DOHH2 (cell line): ENCODE data around the gene ZNF182.
"Not testable (repeated sequence)": the region's sequence is repeated elsewhere in the genome, so short reads cannot be mapped to it uniquely, and the experiment has no call there.

Source experiments
- H3F3A ChIP-seq: fragments of 200-600 bp; sonication (generic), shearing (Covaris generic); 2 replicates; pipeline ENCODE4 v1.6.0; 2016; ENCODE audit warnings: antibody characterized with exemption, mild to moderate bottlenecking; ENCODE audit not compliant: control insufficient read depth, insufficient read depth
- H3K27ac ChIP-seq: fragments of 200-600 bp; sonication (generic); 2 replicates; pipeline ENCODE4 v1.5.1; 2014; ENCODE audit warnings: low read depth, mild to moderate bottlenecking, low read length, moderate library complexity
- H3K27me3 ChIP-seq: fragments of 200-600 bp; sonication (generic); 2 replicates; pipeline ENCODE4 v1.6.1; 2014; ENCODE audit warnings: mild to moderate bottlenecking, low read length, mixed read lengths; ENCODE audit not compliant: control insufficient read depth
- H3K36me3 ChIP-seq: fragments of 200-600 bp; sonication (generic); 2 replicates; pipeline ENCODE4 v1.6.1; 2014; ENCODE audit warnings: mild to moderate bottlenecking, low read length, moderate library complexity, mixed read lengths; ENCODE audit not compliant: control insufficient read depth
- H3K4me1 ChIP-seq: fragments of 200-600 bp; sonication (generic); 2 replicates; pipeline ENCODE4 v1.6.1; 2014; ENCODE audit warnings: mild to moderate bottlenecking, low read length, mixed read lengths; ENCODE audit not compliant: control insufficient read depth
- H3K4me2 ChIP-seq: fragments of 200-600 bp; sonication (generic); 2 replicates; pipeline ENCODE4 v1.6.0; 2014; ENCODE audit warnings: mild to moderate bottlenecking, low read length, moderate library complexity
- H3K4me3 ChIP-seq: fragments of 200-600 bp; sonication (generic); 2 replicates; pipeline ENCODE4 v1.5.1; 2014; ENCODE audit warnings: mild to moderate bottlenecking, low read length, mixed read lengths
- H3K79me2 ChIP-seq: fragments of 200-600 bp; sonication (generic); 2 replicates; pipeline ENCODE4 v1.6.1; 2014; ENCODE audit warnings: mild to moderate bottlenecking, low read length, mixed read lengths; ENCODE audit not compliant: control insufficient read depth
- H3K9me2 ChIP-seq: fragments of 200-600 bp; sonication (generic); replicated peaks from 2 replicates; pipeline ENCODE4 v1.6.1; 2014; ENCODE audit warnings: mild to moderate bottlenecking, low read length, mixed read lengths; ENCODE audit not compliant: control insufficient read depth
- H3K9me3 ChIP-seq: fragments of 200-600 bp; sonication (generic); 2 replicates; pipeline ENCODE4 v1.6.1; 2014; ENCODE audit warnings: antibody characterized with exemption, low read length, mixed read lengths; ENCODE audit not compliant: control insufficient read depth, insufficient read depth
- H4K20me1 ChIP-seq: fragments of 200-600 bp; sonication (generic); 2 replicates; pipeline ENCODE4 v1.6.0; 2014; ENCODE audit warnings: low read depth, mild to moderate bottlenecking, antibody characterized with exemption, low read length, moderate library complexity; ENCODE audit not compliant: control insufficient read depth, insufficient read depth
- EZH2phosphoT487 ChIP-seq: fragments of 200-600 bp; sonication (generic); IDR thresholded peaks from 2 replicates; pipeline ENCODE4 v1.6.1; 2017; ENCODE audit warnings: borderline replicate concordance, mild to moderate bottlenecking, antibody characterized with exemption, low read length, moderate library complexity, mixed read lengths
- TF ChIP-seq, protein P1 (sequence below): fragments of 200-600 bp; sonication (generic); IDR thresholded peaks from one replicate; pipeline ENCODE4 v1.5.1; 2014; ENCODE audit warnings: antibody characterized with exemption, mild to moderate bottlenecking, low read depth, low read length; ENCODE audit not compliant: poor library complexity, severe bottlenecking

ZNF182 gene

DNA sequence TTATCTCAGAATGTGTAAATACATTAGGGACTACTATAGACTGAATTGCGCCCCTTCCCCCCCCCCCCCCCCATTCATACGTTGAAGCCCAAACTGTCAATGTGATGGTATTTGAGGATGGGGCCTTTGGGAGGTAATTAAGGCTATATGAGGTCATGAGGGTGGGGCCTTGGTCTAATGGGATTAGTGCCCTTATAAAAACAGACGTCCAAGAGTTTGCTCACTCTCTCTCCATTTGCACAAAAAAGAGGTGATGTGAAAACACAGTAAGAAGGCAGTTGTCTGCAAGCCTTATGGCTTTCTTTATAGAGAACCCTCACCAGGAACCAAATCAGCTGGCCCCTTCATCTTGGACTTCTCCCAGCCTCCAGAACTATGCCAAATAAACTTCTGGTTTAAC is 18.3 kb upstream of the ZNF182 start:
- H3K9me2 ChIP-seq: no peaks in the 10 kb centered on the region
- H3K27ac ChIP-seq: no peak overlapping the region
- H3K4me2 ChIP-seq: peak overlapping the region; percentile 71
- no peaks in the 10 kb centered on the region for H4K20me1 ChIP-seq
- H3K4me3 ChIP-seq: peak overlapping the region; percentile 88
- no peaks in the 10 kb centered on the region for H3K9me3 ChIP-seq
- TF ChIP-seq EZH2phosphoT487: no peak
- TF ChIP-seq, protein P1, sequence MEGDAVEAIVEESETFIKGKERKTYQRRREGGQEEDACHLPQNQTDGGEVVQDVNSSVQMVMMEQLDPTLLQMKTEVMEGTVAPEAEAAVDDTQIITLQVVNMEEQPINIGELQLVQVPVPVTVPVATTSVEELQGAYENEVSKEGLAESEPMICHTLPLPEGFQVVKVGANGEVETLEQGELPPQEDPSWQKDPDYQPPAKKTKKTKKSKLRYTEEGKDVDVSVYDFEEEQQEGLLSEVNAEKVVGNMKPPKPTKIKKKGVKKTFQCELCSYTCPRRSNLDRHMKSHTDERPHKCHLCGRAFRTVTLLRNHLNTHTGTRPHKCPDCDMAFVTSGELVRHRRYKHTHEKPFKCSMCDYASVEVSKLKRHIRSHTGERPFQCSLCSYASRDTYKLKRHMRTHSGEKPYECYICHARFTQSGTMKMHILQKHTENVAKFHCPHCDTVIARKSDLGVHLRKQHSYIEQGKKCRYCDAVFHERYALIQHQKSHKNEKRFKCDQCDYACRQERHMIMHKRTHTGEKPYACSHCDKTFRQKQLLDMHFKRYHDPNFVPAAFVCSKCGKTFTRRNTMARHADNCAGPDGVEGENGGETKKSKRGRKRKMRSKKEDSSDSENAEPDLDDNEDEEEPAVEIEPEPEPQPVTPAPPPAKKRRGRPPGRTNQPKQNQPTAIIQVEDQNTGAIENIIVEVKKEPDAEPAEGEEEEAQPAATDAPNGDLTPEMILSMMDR: no peak
- no peaks in the 10 kb centered on the region for H3K79me2 ChIP-seq
- H3K4me1 ChIP-seq: peaks cover 17% of the 10 kb centered on the region
- no peaks in the 10 kb centered on the region for H3F3A ChIP-seq
- H3K27me3 ChIP-seq: no peaks in the 10 kb centered on the region
- no peaks in the 10 kb centered on the region for H3K36me3 ChIP-seq

GRCh38 chrX:48021026-48021900 is 17.5 kb upstream of the ZNF182 start:
- Histone ChIP-seq H3K27me3 (no peaks in the 10 kb centered on the region), H3K9me2 (no peaks in the 10 kb centered on the region), H3K4me2 (peak overlapping the region; percentile 71), H3K4me3 (peak overlapping the region; percentile 88), H3F3A (no peaks in the 10 kb centered on the region), H3K4me1 (peaks cover 14% of the 10 kb centered on the region), H4K20me1 (no peaks in the 10 kb centered on the region), H3K27ac (peak overlapping the region; percentile 69), H3K36me3 (no peaks in the 10 kb centered on the region), H3K9me3 (no peaks in the 10 kb centered on the region), H3K79me2 (no peaks in the 10 kb centered on the region)
- TF ChIP-seq, protein P1: no peak
- no peak for TF ChIP-seq EZH2phosphoT487

GRCh38 chrX:48020472-48020871 is 16.7 kb upstream of the ZNF182 start:
- Histone ChIP-seq H3K4me3 (peak overlapping the region; percentile 88), H3K4me2 (peak overlapping the region; percentile 71)
- not testable (repeated sequence) for H4K20me1 ChIP-seq, H3K79me2 ChIP-seq, H3F3A ChIP-seq, H3K9me3 ChIP-seq, H3K27me3 ChIP-seq, H3K27ac ChIP-seq, H3K4me1 ChIP-seq, H3K36me3 ChIP-seq, H3K9me2 ChIP-seq

DNA sequence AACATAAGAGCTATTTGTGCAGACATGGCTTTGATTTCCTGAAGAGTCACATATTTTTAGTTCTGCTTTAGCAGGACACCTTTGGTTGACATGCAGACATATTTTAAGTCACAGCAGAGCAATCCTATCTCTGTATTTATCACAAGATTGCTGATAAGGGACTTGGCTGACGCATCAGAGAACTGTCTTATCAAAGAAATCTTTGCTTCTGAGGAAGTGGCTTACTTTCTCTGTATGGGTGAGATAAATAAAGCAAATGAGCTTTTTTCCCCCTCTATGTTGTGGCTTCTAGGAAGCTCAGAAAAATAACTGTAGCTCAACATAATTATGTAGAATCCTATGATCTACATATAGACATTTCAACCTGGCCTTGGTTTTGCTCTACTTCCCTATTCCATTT is 16.1 kb upstream of the ZNF182 start:
- not testable (repeated sequence) for H3F3A ChIP-seq, H3K27ac ChIP-seq, H3K4me2 ChIP-seq, H3K27me3 ChIP-seq, H3K9me2 ChIP-seq, H4K20me1 ChIP-seq, H3K4me3 ChIP-seq, H3K36me3 ChIP-seq, H3K9me3 ChIP-seq, H3K79me2 ChIP-seq, H3K4me1 ChIP-seq

- H3K9me3 ChIP-seq, H3K9me2 ChIP-seq: not testable (repeated sequence)
Observed at GRCh38 chrX:48016583-48017310, 13.0 kb upstream of the ZNF182 start.

GRCh38 chrX:48009445-48009960 is 5.7 kb upstream of the ZNF182 start:
- not testable (repeated sequence) for H3F3A ChIP-seq, H3K79me2 ChIP-seq, H3K4me3 ChIP-seq, H3K9me2 ChIP-seq, H3K4me2 ChIP-seq, H3K27me3 ChIP-seq, H4K20me1 ChIP-seq, H3K36me3 ChIP-seq, H3K9me3 ChIP-seq, H3K27ac ChIP-seq, H3K4me1 ChIP-seq

More at GRCh38 chrX:48016583-48017310, 13.0 kb upstream of the ZNF182 start:
- not testable (repeated sequence) for H3K27ac ChIP-seq, H3K4me3 ChIP-seq, H4K20me1 ChIP-seq, H3K36me3 ChIP-seq, H3K79me2 ChIP-seq, H3K27me3 ChIP-seq, H3F3A ChIP-seq, H3K4me1 ChIP-seq, H3K4me2 ChIP-seq
